HepG2 (cell line): Measurements from ENCODE around the gene ZFPM1. TPM values are rescaled to one million over a fixed set of nuclear protein-coding genes. Genes with fewer than 3 reads are reported as not detected.
A peak's percentile ranks its signal among the peaks of the same experiment; 100 is the strongest.

Experiments used
- ARNT2 ChIP-seq: sonication (generic); formaldehyde crosslinking; IDR thresholded peaks from 2 replicates; pipeline ENCODE4 v1.8.0; 2022; ENCODE audit warnings: mild to moderate bottlenecking, low read depth, missing genetic modification reagents, moderate library complexity
- EED ChIP-seq: sonication (generic); formaldehyde crosslinking; IDR thresholded peaks from 2 replicates; pipeline ENCODE4 v1.5.0; 2020; ENCODE audit warnings: mild to moderate bottlenecking, missing genetic modification reagents
- HHEX ChIP-seq: IDR thresholded peaks from 2 replicates; pipeline ENCODE4 v1.6.1; 2016; ENCODE audit warnings: control low read depth
- KLF9 ChIP-seq: IDR thresholded peaks from 2 replicates; pipeline ENCODE4 v1.6.1; 2016; ENCODE audit warnings: low read depth
- NR2C2 ChIP-seq: sonication (generic); formaldehyde crosslinking; IDR thresholded peaks from 2 replicates; pipeline ENCODE4 v1.4.0; 2020; ENCODE audit warnings: missing genetic modification reagents, mild to moderate bottlenecking, moderate library complexity, borderline replicate concordance
- PITX1 ChIP-seq: sonication (generic); formaldehyde crosslinking; IDR thresholded peaks from 2 replicates; pipeline ENCODE4 v1.5.1; 2020; ENCODE audit warnings: mild to moderate bottlenecking, missing genetic modification reagents
- SAFB2 ChIP-seq: sonication (generic); formaldehyde crosslinking; IDR thresholded peaks from 2 replicates; pipeline ENCODE4 v1.5.1; 2020; ENCODE audit warnings: missing genetic modification reagents, low read depth, mild to moderate bottlenecking, borderline replicate concordance
- SMAD9 ChIP-seq: sonication (generic); formaldehyde crosslinking; IDR thresholded peaks from 2 replicates; pipeline ENCODE4 v1.5.1; 2020; ENCODE audit warnings: mild to moderate bottlenecking, missing genetic modification reagents
- SMARCC2 ChIP-seq: fragments of 450-650 bp; IDR thresholded peaks from 2 replicates; pipeline ENCODE4 v1.6.1; 2017; ENCODE audit warnings: antibody characterized with exemption, mild to moderate bottlenecking
- ZFAT ChIP-seq: sonication (generic); formaldehyde crosslinking; conservative IDR thresholded peaks from 2 replicates; pipeline ENCODE4 v1.8.1; 2023; ENCODE audit warnings: missing genetic modification reagents, inconsistent platforms
- ZFP90 ChIP-seq: sonication (generic); formaldehyde crosslinking; IDR thresholded peaks from 2 replicates; pipeline ENCODE4 v1.8.0; 2022; ENCODE audit warnings: missing genetic modification reagents, mild to moderate bottlenecking, inconsistent platforms, borderline replicate concordance
- ZNF12 ChIP-seq: sonication (generic); formaldehyde crosslinking; IDR thresholded peaks from 2 replicates; pipeline ENCODE4 v1.5.0; 2020; ENCODE audit warnings: missing genetic modification reagents
- ZNF207 ChIP-seq: fragments of 450-650 bp; IDR thresholded peaks from 2 replicates; pipeline ENCODE4 v1.6.1; 2016; ENCODE audit warnings: antibody characterized with exemption, borderline replicate concordance
- ZNF224 ChIP-seq: sonication (generic); formaldehyde crosslinking; IDR thresholded peaks from 2 replicates; pipeline ENCODE4 v1.5.0; 2020; ENCODE audit warnings: mild to moderate bottlenecking, missing genetic modification reagents
- ZNF260 ChIP-seq: sonication (generic); formaldehyde crosslinking; IDR thresholded peaks from 2 replicates; pipeline ENCODE4 v1.4.0; 2020; ENCODE audit warnings: missing genetic modification reagents, low read depth, mild to moderate bottlenecking, borderline replicate concordance
- ZNF33B ChIP-seq: sonication (generic); formaldehyde crosslinking; IDR thresholded peaks from 2 replicates; pipeline ENCODE4 v1.5.1; 2020; ENCODE audit warnings: mild to moderate bottlenecking, missing genetic modification reagents
- ZNF34 ChIP-seq: sonication (generic); formaldehyde crosslinking; IDR thresholded peaks from 2 replicates; pipeline ENCODE4 v1.4.0; 2020; ENCODE audit warnings: mild to moderate bottlenecking, missing genetic modification reagents, borderline replicate concordance
- ZNF552 ChIP-seq: sonication (generic); formaldehyde crosslinking; IDR thresholded peaks from 2 replicates; pipeline ENCODE4 v1.9.0; 2022; ENCODE audit warnings: missing genetic modification reagents, mild to moderate bottlenecking, borderline replicate concordance
- polyA plus RNA-seq, 8 experiments: library from polyadenylated mRNA; depleted of rRNA in 3 of 8; stranded (reverse) in 7 of 8; unstranded in 1 of 8; fragments of >200 nt; fragmentation: Illumina TruSeq in 4 of 8; extraction: Trizol in 4 of 8; gene quantifications; 2 replicates each; pipeline versions ENCODE4 v1.2.1 to v1.2.3, GENCODE V29; 2011 to 2016; ENCODE audit warnings: low read depth in 4 of 8, missing spikeins in 1 of 8, mixed read lengths in 1 of 8; ENCODE audit not compliant: insufficient read depth in 1 of 8
- total RNA-seq, 5 experiments: library from RNA; depleted of rRNA; stranded (reverse); fragments of >200 nt; fragmentation: Illumina TruSeq; extraction: Trizol; gene quantifications; 2 replicates each; pipeline ENCODE4 v1.2.3, GENCODE V29; 2016; ENCODE audit warnings: low read depth in 1 of 5
- TF ChIP-seq, protein P1 (sequence below): sonication (generic); formaldehyde crosslinking; IDR thresholded peaks from 2 replicates; pipeline ENCODE4 v1.8.1; 2023; ENCODE audit warnings: mild to moderate bottlenecking, missing genetic modification reagents
- TF ChIP-seq, protein P2 (sequence below): sonication (generic); formaldehyde crosslinking; IDR thresholded peaks from 2 replicates; pipeline ENCODE4 v1.8.1; 2023; ENCODE audit warnings: mild to moderate bottlenecking, missing genetic modification reagents
- TF ChIP-seq, protein P3 (sequence below): sonication (generic); formaldehyde crosslinking; IDR thresholded peaks from 2 replicates; pipeline ENCODE4 v1.4.0; 2020; ENCODE audit warnings: missing genetic modification reagents
- TF ChIP-seq, protein P4 (sequence below): sonication (generic); formaldehyde crosslinking; IDR thresholded peaks from 2 replicates; pipeline ENCODE4 v1.8.0; 2022; ENCODE audit warnings: missing genetic modification reagents, low read depth, mild to moderate bottlenecking, borderline replicate concordance
- TF ChIP-seq, protein P5 (sequence below): sonication (generic); formaldehyde crosslinking; IDR thresholded peaks from 2 replicates; pipeline ENCODE4 v1.4.0; 2020; ENCODE audit warnings: mild to moderate bottlenecking, missing genetic modification reagents

Gene ZFPM1
- total and polyA plus RNA-seq, 2 of the 13 experiments (the other 11 are each of a cell fraction or from before 2014, with no cell fraction given): 1.3 to 3.8 TPM

DNA sequence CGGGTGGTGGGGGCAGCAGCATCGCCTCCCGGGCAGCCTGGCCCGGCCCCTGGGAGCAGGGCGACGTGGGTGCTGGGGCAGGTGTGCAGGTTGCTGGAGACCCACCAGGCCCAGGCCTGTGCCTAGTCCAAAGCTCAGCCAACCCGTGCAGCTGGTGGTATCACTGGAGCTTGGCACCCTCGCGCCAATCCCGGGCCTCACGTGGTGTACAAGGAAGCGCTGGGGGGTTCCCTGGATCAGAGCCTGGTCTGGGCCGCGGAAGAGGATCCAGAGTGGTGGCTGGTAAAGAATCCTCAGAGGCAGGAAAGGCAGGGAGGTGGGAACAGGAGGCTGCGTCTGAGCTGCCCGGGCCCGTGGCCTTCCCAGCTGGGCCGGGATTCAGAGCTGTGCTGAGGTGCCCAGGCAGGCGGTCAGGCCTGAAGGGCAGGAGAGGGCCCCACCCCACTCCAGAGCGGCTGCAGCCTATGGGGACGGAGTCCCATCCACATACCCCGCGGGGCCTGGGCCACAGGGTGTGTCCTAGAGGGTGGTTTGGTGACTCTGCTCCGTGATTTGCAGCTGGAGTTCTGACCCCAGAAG is 36.2 kb downstream of the ZFPM1 start (continued):
- TF ChIP-seq, protein P1, sequence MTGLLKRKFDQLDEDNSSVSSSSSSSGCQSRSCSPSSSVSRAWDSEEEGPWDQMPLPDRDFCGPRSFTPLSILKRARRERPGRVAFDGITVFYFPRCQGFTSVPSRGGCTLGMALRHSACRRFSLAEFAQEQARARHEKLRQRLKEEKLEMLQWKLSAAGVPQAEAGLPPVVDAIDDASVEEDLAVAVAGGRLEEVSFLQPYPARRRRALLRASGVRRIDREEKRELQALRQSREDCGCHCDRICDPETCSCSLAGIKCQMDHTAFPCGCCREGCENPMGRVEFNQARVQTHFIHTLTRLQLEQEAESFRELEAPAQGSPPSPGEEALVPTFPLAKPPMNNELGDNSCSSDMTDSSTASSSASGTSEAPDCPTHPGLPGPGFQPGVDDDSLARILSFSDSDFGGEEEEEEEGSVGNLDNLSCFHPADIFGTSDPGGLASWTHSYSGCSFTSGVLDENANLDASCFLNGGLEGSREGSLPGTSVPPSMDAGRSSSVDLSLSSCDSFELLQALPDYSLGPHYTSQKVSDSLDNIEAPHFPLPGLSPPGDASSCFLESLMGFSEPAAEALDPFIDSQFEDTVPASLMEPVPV: no peak
- TF ChIP-seq NR2C2 (CRISPR knock-in tag) (no peak), ZFP90 (CRISPR knock-in tag) (no peak), ZNF224 (no peak), KLF9 (no peak), SMARCC2 (no peak), SMAD9 (no peak), HHEX (CRISPR knock-in tag) (no peak), PITX1 (CRISPR knock-in tag) (no peak), ZNF34 (CRISPR knock-in tag) (0 out of 2 replicates have a peak, but pooled peaks have one; percentile 51), EED (CRISPR knock-in tag) (0 out of 2 replicates have a peak, but pooled peaks have one; percentile 27), ARNT2 (CRISPR knock-in tag) (0 out of 2 replicates have a peak, but pooled peaks have one; percentile 42), ZNF12 (no peak), ZNF552 (CRISPR knock-in tag) (no peak), ZNF260 (0 out of 2 replicates have a peak, but pooled peaks have one; percentile 47), SAFB2 (0 out of 2 replicates have a peak, but pooled peaks have one; percentile 36), ZFAT (CRISPR knock-in tag) (no peak), ZNF33B (CRISPR knock-in tag) (no peak), ZNF207 (no peak)
- TF ChIP-seq, protein P2, sequence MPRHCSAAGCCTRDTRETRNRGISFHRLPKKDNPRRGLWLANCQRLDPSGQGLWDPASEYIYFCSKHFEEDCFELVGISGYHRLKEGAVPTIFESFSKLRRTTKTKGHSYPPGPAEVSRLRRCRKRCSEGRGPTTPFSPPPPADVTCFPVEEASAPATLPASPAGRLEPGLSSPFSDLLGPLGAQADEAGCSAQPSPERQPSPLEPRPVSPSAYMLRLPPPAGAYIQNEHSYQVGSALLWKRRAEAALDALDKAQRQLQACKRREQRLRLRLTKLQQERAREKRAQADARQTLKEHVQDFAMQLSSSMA (CRISPR knock-in tag): no peak
- TF ChIP-seq, protein P3, sequence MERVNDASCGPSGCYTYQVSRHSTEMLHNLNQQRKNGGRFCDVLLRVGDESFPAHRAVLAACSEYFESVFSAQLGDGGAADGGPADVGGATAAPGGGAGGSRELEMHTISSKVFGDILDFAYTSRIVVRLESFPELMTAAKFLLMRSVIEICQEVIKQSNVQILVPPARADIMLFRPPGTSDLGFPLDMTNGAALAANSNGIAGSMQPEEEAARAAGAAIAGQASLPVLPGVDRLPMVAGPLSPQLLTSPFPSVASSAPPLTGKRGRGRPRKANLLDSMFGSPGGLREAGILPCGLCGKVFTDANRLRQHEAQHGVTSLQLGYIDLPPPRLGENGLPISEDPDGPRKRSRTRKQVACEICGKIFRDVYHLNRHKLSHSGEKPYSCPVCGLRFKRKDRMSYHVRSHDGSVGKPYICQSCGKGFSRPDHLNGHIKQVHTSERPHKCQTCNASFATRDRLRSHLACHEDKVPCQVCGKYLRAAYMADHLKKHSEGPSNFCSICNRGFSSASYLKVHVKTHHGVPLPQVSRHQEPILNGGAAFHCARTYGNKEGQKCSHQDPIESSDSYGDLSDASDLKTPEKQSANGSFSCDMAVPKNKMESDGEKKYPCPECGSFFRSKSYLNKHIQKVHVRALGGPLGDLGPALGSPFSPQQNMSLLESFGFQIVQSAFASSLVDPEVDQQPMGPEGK (CRISPR knock-in tag): no peak
- TF ChIP-seq, protein P4, sequence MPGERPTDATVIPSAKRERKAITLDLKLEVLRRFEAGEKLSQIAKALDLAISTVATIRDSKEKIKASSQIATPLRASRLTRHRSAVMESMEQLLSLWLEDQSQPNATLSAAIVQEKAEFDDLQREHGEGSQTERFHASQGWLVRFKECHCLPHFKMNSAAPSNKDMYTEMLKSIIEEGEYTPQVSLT (CRISPR knock-in tag): no peak
- TF ChIP-seq, protein P5, sequence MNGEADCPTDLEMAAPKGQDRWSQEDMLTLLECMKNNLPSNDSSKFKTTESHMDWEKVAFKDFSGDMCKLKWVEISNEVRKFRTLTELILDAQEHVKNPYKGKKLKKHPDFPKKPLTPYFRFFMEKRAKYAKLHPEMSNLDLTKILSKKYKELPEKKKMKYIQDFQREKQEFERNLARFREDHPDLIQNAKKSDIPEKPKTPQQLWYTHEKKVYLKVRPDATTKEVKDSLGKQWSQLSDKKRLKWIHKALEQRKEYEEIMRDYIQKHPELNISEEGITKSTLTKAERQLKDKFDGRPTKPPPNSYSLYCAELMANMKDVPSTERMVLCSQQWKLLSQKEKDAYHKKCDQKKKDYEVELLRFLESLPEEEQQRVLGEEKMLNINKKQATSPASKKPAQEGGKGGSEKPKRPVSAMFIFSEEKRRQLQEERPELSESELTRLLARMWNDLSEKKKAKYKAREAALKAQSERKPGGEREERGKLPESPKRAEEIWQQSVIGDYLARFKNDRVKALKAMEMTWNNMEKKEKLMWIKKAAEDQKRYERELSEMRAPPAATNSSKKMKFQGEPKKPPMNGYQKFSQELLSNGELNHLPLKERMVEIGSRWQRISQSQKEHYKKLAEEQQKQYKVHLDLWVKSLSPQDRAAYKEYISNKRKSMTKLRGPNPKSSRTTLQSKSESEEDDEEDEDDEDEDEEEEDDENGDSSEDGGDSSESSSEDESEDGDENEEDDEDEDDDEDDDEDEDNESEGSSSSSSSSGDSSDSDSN (CRISPR knock-in tag): no peak
